Measurements from ENCODE around the gene XPO4. TPM values are rescaled to one million over a fixed set of nuclear protein-coding genes. Genes with fewer than 3 reads are reported as not detected.

Gene XPO4
- total RNA-seq, 1 donor from 2014 or later = 15.5 TPM

- DNase-seq = no peak
- no peaks in the 10 kb centered on the region for H3K4me1 Mint-ChIP-seq (ENCODE audit: low read depth, unreplicated experiment)
- no peak for TF ChIP-seq CTCF (IDR thresholded peaks at IDR 0.05; ENCODE audit: partially characterized antibody, unreplicated experiment)
- H3K4me3 Mint-ChIP-seq (ENCODE audit: unreplicated experiment) = no peak overlapping the region
- no peaks in the 10 kb centered on the region for H3K36me3 Mint-ChIP-seq (ENCODE audit: unreplicated experiment)
- H3K27ac Mint-ChIP-seq (ENCODE audit: unreplicated experiment) = no peak overlapping the region
- peaks cover 2% of the 10 kb centered on the region for H3K27me3 Mint-ChIP-seq (ENCODE audit: unreplicated experiment)
- no peaks in the 10 kb centered on the region for H3K9me3 Mint-ChIP-seq (ENCODE audit: unreplicated experiment)
Measured at GRCh38 chr13:20814224-20814910, 88.2 kb downstream of the XPO4 start.

- peaks cover 5% of the 10 kb centered on the region for H3K4me1 Mint-ChIP-seq (ENCODE audit: low read depth, unreplicated experiment)
- no peak for DNase-seq
- no peaks in the 10 kb centered on the region for H3K9me3 Mint-ChIP-seq (ENCODE audit: unreplicated experiment)
- peaks cover 2% of the 10 kb centered on the region for H3K27me3 Mint-ChIP-seq (ENCODE audit: unreplicated experiment)
- H3K36me3 Mint-ChIP-seq (ENCODE audit: unreplicated experiment) = no peaks in the 10 kb centered on the region
- H3K27ac Mint-ChIP-seq (ENCODE audit: unreplicated experiment) = no peak overlapping the region
- no peak for TF ChIP-seq CTCF (IDR thresholded peaks at IDR 0.05; ENCODE audit: partially characterized antibody, unreplicated experiment)
- H3K4me3 Mint-ChIP-seq (ENCODE audit: unreplicated experiment) = no peak overlapping the region
Measured at GRCh38 chr13:20812890-20813289, 89.7 kb downstream of the XPO4 start.

GRCh38 chr13:20810808-20811207 lies 91.7 kb downstream of the XPO4 start:
- no peak for DNase-seq
- peaks cover 2% of the 10 kb centered on the region for H3K27me3 Mint-ChIP-seq (ENCODE audit: unreplicated experiment)
- no peak for TF ChIP-seq CTCF (IDR thresholded peaks at IDR 0.05; ENCODE audit: partially characterized antibody, unreplicated experiment)
- no peak overlapping the region for H3K27ac Mint-ChIP-seq (ENCODE audit: unreplicated experiment)
- no peaks in the 10 kb centered on the region for H3K9me3 Mint-ChIP-seq (ENCODE audit: unreplicated experiment)
- no peak overlapping the region for H3K4me3 Mint-ChIP-seq (ENCODE audit: unreplicated experiment)
- peaks cover 5% of the 10 kb centered on the region for H3K4me1 Mint-ChIP-seq (ENCODE audit: low read depth, unreplicated experiment)
- no peaks in the 10 kb centered on the region for H3K36me3 Mint-ChIP-seq (ENCODE audit: unreplicated experiment)

GRCh38 chr13:20808874-20809273 lies 93.7 kb downstream of the XPO4 start:
- peaks cover 5% of the 10 kb centered on the region for H3K4me1 Mint-ChIP-seq (ENCODE audit: low read depth, unreplicated experiment)
- H3K27me3 Mint-ChIP-seq (ENCODE audit: unreplicated experiment) = peaks cover 4% of the 10 kb centered on the region
- H3K4me3 Mint-ChIP-seq (ENCODE audit: unreplicated experiment) = no peak overlapping the region
- H3K36me3 Mint-ChIP-seq (ENCODE audit: unreplicated experiment) = no peaks in the 10 kb centered on the region
- TF ChIP-seq CTCF (IDR thresholded peaks at IDR 0.05; ENCODE audit: partially characterized antibody, unreplicated experiment) = no peak
- H3K27ac Mint-ChIP-seq (ENCODE audit: unreplicated experiment) = no peak overlapping the region
- DNase-seq = no peak
- peaks cover 2% of the 10 kb centered on the region for H3K9me3 Mint-ChIP-seq (ENCODE audit: unreplicated experiment)

- TF ChIP-seq CTCF (IDR thresholded peaks at IDR 0.05; ENCODE audit: partially characterized antibody, unreplicated experiment) = no peak
- Mint-ChIP-seq H3K4me1 (ENCODE audit: low read depth, unreplicated experiment) (peaks cover 3% of the 10 kb centered on the region), H3K9me3 (ENCODE audit: unreplicated experiment) (peaks cover 2% of the 10 kb centered on the region), H3K27ac (ENCODE audit: unreplicated experiment) (no peak overlapping the region), H3K27me3 (ENCODE audit: unreplicated experiment) (peaks cover 5% of the 10 kb centered on the region), H3K4me3 (ENCODE audit: unreplicated experiment) (no peak overlapping the region), H3K36me3 (ENCODE audit: unreplicated experiment) (no peaks in the 10 kb centered on the region)
- no peak for DNase-seq
Measured at GRCh38 chr13:20803180-20803965, 99.2 kb downstream of the XPO4 start.

Data from glutamatergic neuron (in vitro differentiated cells).